T follicular helper cell (primary cell): ENCODE data around the gene LYAR.
A peak's percentile ranks its signal among the peaks of the same experiment; 100 is the strongest.
"Not testable (repeated sequence)": the region's sequence is repeated elsewhere in the genome, so short reads cannot be mapped to it uniquely, and the experiment has no call there.

ENCODE experiments used
- DNase-seq: peaks from one replicate; pipeline ENCODE4 v3.0.0-alpha.2; 2020; ENCODE audit warnings: low read depth

LYAR gene

GRCh38 chr4:4260185-4260751 lies 29.7 kb downstream of the LYAR start:
- no peak for DNase-seq

DNA sequence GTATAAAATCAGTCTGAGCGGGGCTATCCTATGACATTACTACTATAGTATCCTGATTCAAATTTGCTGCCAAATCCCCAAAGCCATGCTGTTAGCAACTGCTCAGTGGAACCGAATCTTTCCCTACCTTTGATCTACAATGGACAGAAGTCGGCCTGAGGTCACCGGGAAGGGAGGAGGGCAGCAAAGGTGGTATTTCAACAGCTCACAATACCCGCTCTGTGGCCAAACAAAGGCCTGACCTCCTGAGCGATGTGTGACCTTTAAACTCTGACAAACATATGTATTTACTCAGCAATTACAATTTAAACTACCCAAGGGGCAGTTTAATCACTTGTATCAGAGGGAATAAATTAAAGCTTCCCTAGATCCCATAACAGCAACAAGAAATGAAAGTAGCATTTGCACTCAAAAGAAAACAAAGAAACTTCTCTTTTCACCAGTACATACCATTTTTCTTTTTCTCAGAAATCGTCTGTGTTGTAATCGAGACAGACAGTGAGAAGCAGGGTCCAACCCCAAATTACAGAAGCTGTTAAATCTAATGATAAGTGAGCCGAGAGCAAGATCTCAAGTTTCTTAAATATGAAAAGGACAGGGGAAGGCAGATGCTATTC lies 30.4 kb downstream of the LYAR start:
- no peak for DNase-seq

DNA sequence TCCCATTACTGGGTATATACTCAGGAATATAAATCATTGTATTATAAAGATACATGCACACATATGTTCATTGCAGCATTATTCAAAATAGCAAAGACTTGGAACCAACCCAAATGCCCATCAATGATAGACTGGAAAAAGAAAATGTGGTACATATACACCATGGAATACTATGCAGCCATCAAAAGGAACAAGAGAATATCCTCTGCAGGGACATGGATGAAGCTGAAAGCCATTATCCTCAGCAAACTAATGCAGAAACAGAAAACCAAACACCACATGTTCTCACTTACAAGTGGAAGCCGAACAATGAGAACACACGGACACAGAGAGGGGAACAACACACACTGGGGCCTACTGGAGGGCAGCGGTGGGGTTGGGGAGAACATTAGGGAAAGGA lies 32.2 kb downstream of the LYAR start:
- not testable (repeated sequence) for DNase-seq

DNA sequence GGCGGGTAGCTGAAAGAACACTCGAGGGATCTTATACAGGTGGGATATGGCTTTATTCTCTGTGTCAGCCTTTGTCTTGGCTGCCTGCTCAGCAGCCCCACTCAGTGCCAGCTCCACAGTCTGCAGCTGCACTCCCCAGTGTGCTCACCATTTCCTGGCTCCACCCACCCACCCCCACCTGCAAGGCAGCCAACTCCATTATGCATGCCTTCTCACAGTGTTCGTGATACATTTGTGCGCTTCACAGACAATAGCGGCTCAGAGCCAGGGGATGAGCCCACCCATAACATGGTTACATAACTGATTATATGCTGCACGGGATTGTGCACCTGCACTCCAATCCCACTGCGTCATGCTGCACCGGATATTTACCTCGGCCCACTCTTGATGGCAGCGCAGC lies 33.2 kb downstream of the LYAR start:
- DNase-seq: no peak

DNA sequence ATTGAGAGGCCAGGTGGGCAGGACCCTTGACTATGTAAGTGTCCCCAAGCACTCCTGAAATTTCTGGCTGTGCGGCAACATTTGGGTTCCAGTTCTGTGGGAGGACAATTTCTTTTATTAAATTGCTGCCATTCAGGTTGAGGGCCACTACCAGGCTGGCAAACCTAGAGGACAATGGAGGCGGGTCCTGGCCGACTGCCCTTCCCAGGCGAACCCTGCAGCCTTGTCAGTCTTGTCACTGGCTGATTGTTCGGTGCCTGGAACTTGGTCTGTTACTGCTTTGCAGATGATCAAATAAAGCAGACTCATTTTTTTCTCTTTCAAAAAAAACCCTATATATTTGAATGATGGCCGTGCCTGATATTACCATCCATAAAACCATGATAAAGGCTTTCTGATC lies 35.3 kb downstream of the LYAR start:
- DNase-seq: no peak

- no peak for DNase-seq
These were observed 35.8 kb downstream of the LYAR start for GRCh38 chr4:4254199-4254598.

DNA sequence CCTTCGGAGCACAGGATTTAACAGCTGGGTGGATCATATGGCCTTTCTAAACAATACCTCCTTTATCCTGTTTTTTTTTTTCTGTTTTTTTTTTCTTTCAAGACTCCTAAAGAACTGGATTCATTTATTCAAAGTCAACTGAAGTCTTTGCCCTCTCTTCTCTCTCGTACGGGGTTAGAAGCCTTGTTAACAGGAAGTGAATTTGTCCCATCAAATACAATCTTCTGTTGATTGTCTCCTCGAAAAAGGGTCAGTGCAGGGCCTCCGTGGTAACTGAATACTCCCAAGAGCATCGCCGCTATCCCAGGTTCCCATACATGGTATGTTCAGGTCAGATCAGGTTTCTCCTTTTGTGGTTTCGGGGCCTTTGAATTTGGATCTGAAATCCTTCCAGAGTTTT lies 40.1 kb downstream of the LYAR start:
- no peak for DNase-seq

- DNase-seq: not testable (repeated sequence)
These were observed 40.6 kb downstream of the LYAR start for GRCh38 chr4:4249342-4249741.

DNA sequence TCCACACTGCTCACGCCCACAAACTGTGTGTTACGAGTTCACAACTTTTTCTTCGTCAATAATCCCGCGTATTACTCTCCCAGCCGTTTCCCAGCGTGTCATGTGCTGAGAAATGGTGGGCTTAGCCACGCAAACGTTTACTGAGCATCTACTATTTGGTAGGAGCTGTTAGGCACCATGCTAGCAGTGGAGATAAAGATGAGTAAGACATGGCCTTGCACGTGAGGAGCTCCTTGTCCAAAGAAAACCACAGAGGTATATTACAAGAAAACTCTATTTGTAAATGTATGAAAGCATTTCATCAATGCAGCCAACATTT lies 41.1 kb downstream of the LYAR start:
- DNase-seq: no peak

GRCh38 chr4:4248029-4248884 lies 41.7 kb downstream of the LYAR start, which contains the start of gene TMEM128:
Gene TMEM128 (minus strand): TSS chr4:4248223. CDS start chr4:4248202, 21 bp downstream.
- peak; percentile 87 for DNase-seq

GRCh38 chr4:4247696-4248028 lies 42.3 kb downstream of the LYAR start:
- DNase-seq: no peak

GRCh38 chr4:4245172-4245571 lies 44.8 kb downstream of the LYAR start:
- DNase-seq: no peak

DNA sequence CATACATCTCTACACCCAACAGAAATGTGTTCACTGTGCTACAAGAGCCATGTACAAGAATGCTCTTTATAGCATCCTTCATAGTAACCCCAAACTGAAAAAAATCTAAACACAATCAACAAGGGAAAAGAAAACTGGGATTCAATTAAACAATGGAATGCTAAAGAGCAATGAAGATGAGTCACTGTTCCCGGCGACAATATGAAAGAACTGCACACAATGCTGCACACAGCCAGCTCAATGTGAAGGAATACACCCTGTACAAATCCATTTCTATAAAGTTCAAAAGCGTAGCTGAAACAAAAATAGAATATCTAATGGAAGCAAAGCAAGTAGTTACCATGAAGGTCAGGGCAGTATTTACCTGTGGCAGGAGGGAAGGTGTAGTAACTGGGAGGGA lies 50.4 kb downstream of the LYAR start:
- DNase-seq: not testable (repeated sequence)

- DNase-seq: no peak
These were observed 56.3 kb downstream of the LYAR start for GRCh38 chr4:4233610-4234009.

DNA sequence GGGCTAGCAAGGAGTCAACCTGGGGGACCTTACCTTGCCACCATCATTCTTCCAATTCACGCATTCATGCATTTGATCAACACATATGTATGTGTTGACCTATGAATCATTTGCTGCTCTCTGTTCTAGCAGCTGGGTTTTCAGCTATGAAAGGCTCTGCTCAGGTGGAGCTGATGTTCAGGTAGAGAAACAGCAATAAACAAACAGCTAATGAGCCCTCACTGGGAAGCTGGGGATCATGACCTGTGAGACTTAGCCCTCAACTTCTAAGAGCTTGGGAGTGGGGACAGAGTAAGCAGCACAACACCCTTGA lies 61.6 kb downstream of the LYAR start:
- no peak for DNase-seq

GRCh38 chr4:4227510-4228355 lies 62.2 kb downstream of the LYAR start:
- no peak for DNase-seq

DNA sequence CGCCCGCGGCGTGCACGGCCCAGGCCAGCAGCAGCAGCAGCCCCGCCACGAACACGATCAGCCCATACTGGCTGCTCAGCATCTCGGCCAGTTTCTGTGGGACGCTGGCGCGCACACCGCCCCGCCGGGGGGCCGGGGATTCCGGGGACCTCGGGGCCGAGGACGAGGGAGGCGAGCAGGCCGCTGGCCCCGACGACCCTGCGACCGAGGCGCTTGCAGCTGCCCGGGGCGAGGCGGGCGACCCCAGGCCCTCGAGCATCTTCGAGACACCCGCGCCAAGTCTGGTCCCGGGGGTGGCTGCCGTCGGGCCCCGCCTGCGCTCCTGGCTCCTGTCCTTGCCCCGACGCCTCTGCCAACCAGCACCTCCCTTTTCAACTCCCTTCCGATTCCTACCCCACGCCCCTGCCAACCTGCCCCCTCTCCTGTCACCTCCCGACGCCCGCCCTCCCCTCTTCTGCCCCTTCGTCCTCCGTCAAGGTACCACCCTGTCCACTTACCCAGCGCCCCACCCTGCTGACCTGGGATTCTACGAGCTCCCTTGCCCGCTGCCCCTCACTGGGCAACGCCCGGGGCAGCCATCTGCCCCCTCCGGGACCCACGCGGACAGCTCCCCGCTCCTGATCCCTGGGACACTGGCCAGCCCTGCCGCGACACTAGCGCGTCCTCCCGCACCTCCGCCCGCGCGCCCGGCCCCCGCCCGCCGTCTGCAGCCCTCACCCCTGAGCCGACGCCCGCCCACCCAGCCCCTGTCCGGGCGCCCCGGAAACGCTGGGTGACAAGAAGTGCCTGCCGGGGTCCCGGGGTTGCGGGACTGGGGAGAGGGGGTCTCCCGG lies 63.1 kb downstream of the LYAR start, which contains the start of gene OTOP1:
Gene OTOP1, minus strand, starts transcription at position 324 of the 833 bp plus-strand sequence. Its CDS starts 65 bp downstream, at position 259.
- DNase-seq: no peak

GRCh38 chr4:4225915-4226605 lies 63.9 kb downstream of the LYAR start:
- no peak for DNase-seq
